Measurements from ENCODE around the gene ABCC2. TPM values are rescaled to one million over a fixed set of nuclear protein-coding genes. Genes with fewer than 3 reads are reported as not detected.

Gene ABCC2
- total and polyA plus RNA-seq, 3 donors from 2014 or later, result 0.81 to 4.3 (median 2.7) TPM

- no peak overlapping the region for H3K27ac ChIP-seq
- H3K27me3 ChIP-seq, result no peaks in the 10 kb centered on the region
- no peaks in the 10 kb centered on the region for H3K4me1 ChIP-seq
- TF ChIP-seq CTCF (IDR thresholded peaks at IDR 0.05) (no peak), POLR2A (IDR thresholded peaks at IDR 0.05) (no peak)
- H3K9me3 ChIP-seq, result no peaks in the 10 kb centered on the region
- no peak overlapping the region for H3K4me3 ChIP-seq
- DNase-seq, result no peak
- no peaks in the 10 kb centered on the region for H3K36me3 ChIP-seq (ENCODE audit: low read depth, missing control alignments)
- intact Hi-C loops (cut with DNase I; ENCODE audit: low total_unique reads), result no loop called here
These were observed 21.1 kb upstream of the ABCC2 start for GRCh38 chr10:99761365-99761764.

- Histone ChIP-seq H3K27ac (no peak overlapping the region), H3K4me1 (no peaks in the 10 kb centered on the region), H3K36me3 (ENCODE audit: low read depth, missing control alignments) (no peaks in the 10 kb centered on the region), H3K9me3 (no peaks in the 10 kb centered on the region), H3K27me3 (no peaks in the 10 kb centered on the region), H3K4me3 (no peak overlapping the region)
- 75 to 77% methylated on average over 4 of the region's 4 CpGs for WGBS, 2 donors
- intact Hi-C loops (cut with DNase I; ENCODE audit: low total_unique reads), result no loop called here
- no peak for TF ChIP-seq POLR2A (IDR thresholded peaks at IDR 0.05)
- TF ChIP-seq CTCF (IDR thresholded peaks at IDR 0.05), result no peak
- DNase-seq, result no peak
These were observed 16.7 kb upstream of the ABCC2 start for GRCh38 chr10:99765672-99766301.

GRCh38 chr10:99766302-99766681 is 16.1 kb upstream of the ABCC2 start:
- H3K9me3 ChIP-seq, result no peaks in the 10 kb centered on the region
- H3K27ac ChIP-seq, result no peak overlapping the region
- H3K36me3 ChIP-seq (ENCODE audit: low read depth, missing control alignments), result no peaks in the 10 kb centered on the region
- no peaks in the 10 kb centered on the region for H3K27me3 ChIP-seq
- DNase-seq, result no peak
- intact Hi-C loops (cut with DNase I; ENCODE audit: low total_unique reads), result no loop called here
- H3K4me3 ChIP-seq, result no peak overlapping the region
- no peaks in the 10 kb centered on the region for H3K4me1 ChIP-seq
- no peak for TF ChIP-seq CTCF (IDR thresholded peaks at IDR 0.05)
- TF ChIP-seq POLR2A (IDR thresholded peaks at IDR 0.05), result no peak
- WGBS, 2 donors, result 76 to 80% methylated on average over 8 of the region's 8 CpGs

GRCh38 chr10:99767901-99768300 is 14.5 kb upstream of the ABCC2 start:
- TF ChIP-seq CTCF (IDR thresholded peaks at IDR 0.05) (no peak), POLR2A (IDR thresholded peaks at IDR 0.05) (no peak)
- intact Hi-C loops (cut with DNase I; ENCODE audit: low total_unique reads), result no loop called here
- Histone ChIP-seq H3K27ac (no peak overlapping the region), H3K4me1 (no peaks in the 10 kb centered on the region), H3K27me3 (no peaks in the 10 kb centered on the region), H3K9me3 (no peaks in the 10 kb centered on the region), H3K4me3 (no peak overlapping the region), H3K36me3 (ENCODE audit: low read depth, missing control alignments) (no peaks in the 10 kb centered on the region)
- WGBS, 2 donors, result 65 to 73% methylated on average over 5 of the region's 5 CpGs
- DNase-seq, result no peak

- no peak for DNase-seq
- no peaks in the 10 kb centered on the region for H3K36me3 ChIP-seq (ENCODE audit: low read depth, missing control alignments)
- WGBS, 2 donors, result 77 to 84% methylated on average over 2 of the region's 2 CpGs
These were observed 13.9 kb upstream of the ABCC2 start for GRCh38 chr10:99768556-99768955.

More at GRCh38 chr10:99768556-99768955, 13.9 kb upstream of the ABCC2 start:
- Histone ChIP-seq H3K4me3 (no peak overlapping the region), H3K9me3 (no peaks in the 10 kb centered on the region), H3K4me1 (no peaks in the 10 kb centered on the region), H3K27ac (no peak overlapping the region), H3K27me3 (no peaks in the 10 kb centered on the region)
- intact Hi-C loops (cut with DNase I; ENCODE audit: low total_unique reads), result no loop called here
- TF ChIP-seq POLR2A (IDR thresholded peaks at IDR 0.05), result no peak
- TF ChIP-seq CTCF (IDR thresholded peaks at IDR 0.05), result no peak
